Measurements from ENCODE around the gene COA6. TPM values are rescaled to one million over a fixed set of nuclear protein-coding genes. Genes with fewer than 3 reads are reported as not detected.

COA6 gene
- total and polyA plus RNA-seq, 2 of the 13 experiments (the other 11 are each of a cell fraction or from before 2014, with no cell fraction given) = 32.4 to 104 TPM

GRCh38 chr1:234373064-234373958 lies at the start of gene COA6 (continued):
- TF ChIP-seq ZNF101 (CRISPR knock-in tag; IDR thresholded peaks at IDR 0.05; ENCODE audit: borderline replicate concordance, low read depth) = peak; percentile 76; the same call in 1 of the 2 replicates
- no peak for TF ChIP-seq MZF1 (CRISPR knock-in tag; IDR thresholded peaks at IDR 0.05; ENCODE audit: borderline replicate concordance)
- no peak for TF ChIP-seq MBNL3 (CRISPR knock-in tag; conservative IDR thresholded peaks at IDR 0.05)
- TF ChIP-seq, protein P1, sequence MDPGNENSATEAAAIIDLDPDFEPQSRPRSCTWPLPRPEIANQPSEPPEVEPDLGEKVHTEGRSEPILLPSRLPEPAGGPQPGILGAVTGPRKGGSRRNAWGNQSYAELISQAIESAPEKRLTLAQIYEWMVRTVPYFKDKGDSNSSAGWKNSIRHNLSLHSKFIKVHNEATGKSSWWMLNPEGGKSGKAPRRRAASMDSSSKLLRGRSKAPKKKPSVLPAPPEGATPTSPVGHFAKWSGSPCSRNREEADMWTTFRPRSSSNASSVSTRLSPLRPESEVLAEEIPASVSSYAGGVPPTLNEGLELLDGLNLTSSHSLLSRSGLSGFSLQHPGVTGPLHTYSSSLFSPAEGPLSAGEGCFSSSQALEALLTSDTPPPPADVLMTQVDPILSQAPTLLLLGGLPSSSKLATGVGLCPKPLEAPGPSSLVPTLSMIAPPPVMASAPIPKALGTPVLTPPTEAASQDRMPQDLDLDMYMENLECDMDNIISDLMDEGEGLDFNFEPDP (CRISPR knock-in tag; conservative IDR thresholded peaks at IDR 0.05) = 0 out of 2 replicates have a peak, but pooled peaks have one; percentile 90
- TF ChIP-seq ZNF143 (CRISPR knock-in tag; IDR thresholded peaks at IDR 0.05) = no peak
- no peak for TF ChIP-seq ATF7 (IDR thresholded peaks at IDR 0.05)
- TF ChIP-seq ATF7 (CRISPR knock-in tag; IDR thresholded peaks at IDR 0.05) = 0 out of 2 replicates have a peak, but pooled peaks have one; percentile 61
- 0 out of 2 replicates have a peak, but pooled peaks have one; percentile 75 for TF ChIP-seq PITX1 (CRISPR knock-in tag; IDR thresholded peaks at IDR 0.05)
- TF ChIP-seq, protein P2, sequence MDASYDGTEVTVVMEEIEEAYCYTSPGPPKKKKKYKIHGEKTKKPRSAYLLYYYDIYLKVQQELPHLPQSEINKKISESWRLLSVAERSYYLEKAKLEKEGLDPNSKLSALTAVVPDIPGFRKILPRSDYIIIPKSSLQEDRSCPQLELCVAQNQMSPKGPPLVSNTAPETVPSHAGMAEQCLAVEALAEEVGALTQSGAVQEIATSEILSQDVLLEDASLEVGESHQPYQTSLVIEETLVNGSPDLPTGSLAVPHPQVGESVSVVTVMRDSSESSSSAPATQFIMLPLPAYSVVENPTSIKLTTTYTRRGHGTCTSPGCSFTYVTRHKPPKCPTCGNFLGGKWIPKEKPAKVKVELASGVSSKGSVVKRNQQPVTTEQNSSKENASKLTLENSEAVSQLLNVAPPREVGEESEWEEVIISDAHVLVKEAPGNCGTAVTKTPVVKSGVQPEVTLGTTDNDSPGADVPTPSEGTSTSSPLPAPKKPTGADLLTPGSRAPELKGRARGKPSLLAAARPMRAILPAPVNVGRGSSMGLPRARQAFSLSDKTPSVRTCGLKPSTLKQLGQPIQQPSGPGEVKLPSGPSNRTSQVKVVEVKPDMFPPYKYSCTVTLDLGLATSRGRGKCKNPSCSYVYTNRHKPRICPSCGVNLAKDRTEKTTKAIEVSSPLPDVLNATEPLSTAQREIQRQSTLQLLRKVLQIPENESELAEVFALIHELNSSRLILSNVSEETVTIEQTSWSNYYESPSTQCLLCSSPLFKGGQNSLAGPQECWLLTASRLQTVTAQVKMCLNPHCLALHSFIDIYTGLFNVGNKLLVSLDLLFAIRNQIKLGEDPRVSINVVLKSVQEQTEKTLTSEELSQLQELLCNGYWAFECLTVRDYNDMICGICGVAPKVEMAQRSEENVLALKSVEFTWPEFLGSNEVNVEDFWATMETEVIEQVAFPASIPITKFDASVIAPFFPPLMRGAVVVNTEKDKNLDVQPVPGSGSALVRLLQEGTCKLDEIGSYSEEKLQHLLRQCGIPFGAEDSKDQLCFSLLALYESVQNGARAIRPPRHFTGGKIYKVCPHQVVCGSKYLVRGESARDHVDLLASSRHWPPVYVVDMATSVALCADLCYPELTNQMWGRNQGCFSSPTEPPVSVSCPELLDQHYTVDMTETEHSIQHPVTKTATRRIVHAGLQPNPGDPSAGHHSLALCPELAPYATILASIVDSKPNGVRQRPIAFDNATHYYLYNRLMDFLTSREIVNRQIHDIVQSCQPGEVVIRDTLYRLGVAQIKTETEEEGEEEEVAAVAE (CRISPR knock-in tag; IDR thresholded peaks at IDR 0.05; ENCODE audit: borderline replicate concordance) = no peak; the same call in 1 of the 2 replicates
- TF ChIP-seq BRF2 (CRISPR knock-in tag; IDR thresholded peaks at IDR 0.05) = peak; percentile 91; the same call in 1 of the 2 replicates
- no peak for TF ChIP-seq CC2D1A (CRISPR knock-in tag; IDR thresholded peaks at IDR 0.05)
- peak; percentile 69; the same call in 1 of the 2 replicates for TF ChIP-seq ZBTB7B (CRISPR knock-in tag; IDR thresholded peaks at IDR 0.05)
- TF ChIP-seq LRRFIP1 (CRISPR knock-in tag; conservative IDR thresholded peaks at IDR 0.05) = no peak
- TF ChIP-seq THAP11 (CRISPR knock-in tag; IDR thresholded peaks at IDR 0.05) = peak; percentile 95
- TF ChIP-seq LBX2 (CRISPR knock-in tag; IDR thresholded peaks at IDR 0.05; ENCODE audit: borderline replicate concordance) = no peak
- TF ChIP-seq DMAP1 (CRISPR knock-in tag; IDR thresholded peaks at IDR 0.05) = peak; percentile 96
- TF ChIP-seq THYN1 (CRISPR knock-in tag; IDR thresholded peaks at IDR 0.05; ENCODE audit: borderline replicate concordance, low read depth) = 0 out of 2 replicates have a peak, but pooled peaks have one; percentile 74
- no peak for TF ChIP-seq MATR3 (CRISPR knock-in tag; IDR thresholded peaks at IDR 0.05)

Data from HepG2 (cell line).